ENCODE measurements around the gene VSIG2.

The VSIG2 gene

DNA sequence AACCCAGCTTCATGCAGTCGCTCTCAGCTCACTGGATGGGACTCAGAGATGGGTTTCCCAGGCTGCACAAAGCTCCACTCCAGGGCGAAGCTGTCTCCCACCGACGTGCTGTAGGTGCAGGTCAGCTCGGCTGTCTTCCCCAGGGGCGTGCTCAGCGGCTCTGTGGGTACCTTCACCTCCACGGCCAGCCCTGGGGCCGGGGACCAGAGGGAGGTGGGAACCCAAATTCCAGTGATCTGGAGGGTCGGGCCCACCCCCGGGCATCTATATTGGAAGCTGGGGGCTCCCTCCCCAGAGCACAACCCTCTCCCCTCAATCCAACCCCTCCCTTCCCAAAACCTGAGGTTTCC lies 689 bp downstream of the VSIG2 start:
- TF ChIP-seq TAF1 (IDR thresholded peaks at IDR 0.05; ENCODE audit: borderline replicate concordance, insufficient read depth, low read length): no peak
- no peak for TF ChIP-seq SIN3A (IDR thresholded peaks at IDR 0.05; ENCODE audit: borderline replicate concordance, insufficient read depth, low read length)
- no peak for TF ChIP-seq POLR2AphosphoS5 (IDR thresholded peaks at IDR 0.05; ENCODE audit: low read depth, low read length)
- TF ChIP-seq, protein P1, sequence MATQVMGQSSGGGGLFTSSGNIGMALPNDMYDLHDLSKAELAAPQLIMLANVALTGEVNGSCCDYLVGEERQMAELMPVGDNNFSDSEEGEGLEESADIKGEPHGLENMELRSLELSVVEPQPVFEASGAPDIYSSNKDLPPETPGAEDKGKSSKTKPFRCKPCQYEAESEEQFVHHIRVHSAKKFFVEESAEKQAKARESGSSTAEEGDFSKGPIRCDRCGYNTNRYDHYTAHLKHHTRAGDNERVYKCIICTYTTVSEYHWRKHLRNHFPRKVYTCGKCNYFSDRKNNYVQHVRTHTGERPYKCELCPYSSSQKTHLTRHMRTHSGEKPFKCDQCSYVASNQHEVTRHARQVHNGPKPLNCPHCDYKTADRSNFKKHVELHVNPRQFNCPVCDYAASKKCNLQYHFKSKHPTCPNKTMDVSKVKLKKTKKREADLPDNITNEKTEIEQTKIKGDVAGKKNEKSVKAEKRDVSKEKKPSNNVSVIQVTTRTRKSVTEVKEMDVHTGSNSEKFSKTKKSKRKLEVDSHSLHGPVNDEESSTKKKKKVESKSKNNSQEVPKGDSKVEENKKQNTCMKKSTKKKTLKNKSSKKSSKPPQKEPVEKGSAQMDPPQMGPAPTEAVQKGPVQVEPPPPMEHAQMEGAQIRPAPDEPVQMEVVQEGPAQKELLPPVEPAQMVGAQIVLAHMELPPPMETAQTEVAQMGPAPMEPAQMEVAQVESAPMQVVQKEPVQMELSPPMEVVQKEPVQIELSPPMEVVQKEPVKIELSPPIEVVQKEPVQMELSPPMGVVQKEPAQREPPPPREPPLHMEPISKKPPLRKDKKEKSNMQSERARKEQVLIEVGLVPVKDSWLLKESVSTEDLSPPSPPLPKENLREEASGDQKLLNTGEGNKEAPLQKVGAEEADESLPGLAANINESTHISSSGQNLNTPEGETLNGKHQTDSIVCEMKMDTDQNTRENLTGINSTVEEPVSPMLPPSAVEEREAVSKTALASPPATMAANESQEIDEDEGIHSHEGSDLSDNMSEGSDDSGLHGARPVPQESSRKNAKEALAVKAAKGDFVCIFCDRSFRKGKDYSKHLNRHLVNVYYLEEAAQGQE (IDR thresholded peaks at IDR 0.05; ENCODE audit: insufficient read depth in 1 of 2, low read depth in 2 of 2, low read length in 2 of 2): no peak
- TF ChIP-seq FOXP2 (optimal IDR thresholded peaks at IDR 0.05; ENCODE audit: borderline replicate concordance, extremely low read depth, extremely low read length, insufficient read depth): no peak

DNA sequence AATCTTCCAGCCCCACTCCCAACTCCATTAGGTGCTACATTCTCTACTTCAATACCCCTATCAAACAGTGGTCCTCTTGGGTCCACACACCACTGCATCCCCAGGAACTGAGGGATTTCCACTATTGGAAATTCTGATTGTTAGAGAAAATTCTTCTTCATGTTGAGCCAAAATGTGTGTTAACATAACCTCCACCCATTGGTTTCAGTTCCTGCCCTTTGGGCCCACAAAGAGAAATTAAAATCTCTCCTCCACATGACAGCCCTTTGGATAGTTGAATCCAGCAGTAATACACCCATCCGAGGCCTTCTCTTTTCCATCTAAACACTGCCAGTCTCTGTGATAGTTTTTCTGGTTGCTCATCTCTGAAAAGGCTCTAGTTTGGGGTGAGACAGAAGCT lies 2.1 kb downstream of the VSIG2 start:
- TF ChIP-seq FOXP2 (optimal IDR thresholded peaks at IDR 0.05; ENCODE audit: borderline replicate concordance, extremely low read depth, extremely low read length, insufficient read depth) (no peak), SIN3A (IDR thresholded peaks at IDR 0.05; ENCODE audit: borderline replicate concordance, insufficient read depth, low read length) (no peak)
- TF ChIP-seq, protein P1 (IDR thresholded peaks at IDR 0.05; ENCODE audit: insufficient read depth in 1 of 2, low read depth in 2 of 2, low read length in 2 of 2): no peak

DNA sequence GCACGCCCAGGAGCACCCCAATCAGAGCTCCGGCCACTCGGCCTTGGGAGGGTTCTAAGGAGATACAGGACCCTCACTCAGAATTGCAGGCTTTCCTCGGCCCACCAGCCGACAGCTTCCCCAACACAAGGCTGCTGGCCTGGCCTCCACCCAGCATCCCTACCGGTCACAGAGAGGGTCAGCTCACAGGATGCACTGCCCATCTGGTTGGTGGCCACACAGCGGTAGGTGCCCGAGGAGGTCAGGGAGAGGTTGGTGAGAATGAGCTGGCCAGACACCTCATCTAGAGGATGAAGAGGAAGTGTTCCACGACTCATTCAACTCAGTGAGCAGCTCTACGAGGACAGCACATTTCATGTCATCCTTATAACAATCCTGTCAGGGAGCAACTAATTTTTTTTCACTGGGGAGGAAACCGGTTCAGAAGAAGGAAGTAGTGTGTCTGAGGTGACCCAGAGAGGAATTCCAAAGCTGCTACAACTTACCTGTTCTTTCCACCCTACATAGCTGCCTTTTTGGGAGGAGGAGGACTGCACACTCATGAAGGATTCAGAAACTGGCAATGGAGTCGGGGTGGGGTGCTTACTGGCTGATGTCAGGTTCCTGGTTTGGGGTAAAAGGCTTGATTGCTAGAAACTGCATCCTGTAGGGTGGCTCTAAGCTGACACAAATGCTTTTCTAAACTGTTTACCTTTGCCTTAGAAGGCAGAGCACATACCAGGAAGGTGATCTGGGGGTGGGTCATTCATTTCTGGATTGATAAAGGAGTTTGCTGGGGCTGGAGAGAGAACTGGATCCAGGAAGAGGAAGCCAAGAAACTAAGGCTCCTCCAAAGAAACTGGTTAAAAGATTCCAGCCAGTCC lies 3.3 kb downstream of the VSIG2 start:
- TF ChIP-seq, protein P1 (IDR thresholded peaks at IDR 0.05; ENCODE audit: insufficient read depth in 1 of 2, low read depth in 2 of 2, low read length in 2 of 2): no peak
- TF ChIP-seq FOXP2 (optimal IDR thresholded peaks at IDR 0.05; ENCODE audit: borderline replicate concordance, extremely low read depth, extremely low read length, insufficient read depth): no peak
- TF ChIP-seq TAF1 (IDR thresholded peaks at IDR 0.05; ENCODE audit: borderline replicate concordance, insufficient read depth, low read length): no peak
- no peak for TF ChIP-seq POLR2AphosphoS5 (IDR thresholded peaks at IDR 0.05; ENCODE audit: low read depth, low read length)
- TF ChIP-seq SIN3A (IDR thresholded peaks at IDR 0.05; ENCODE audit: borderline replicate concordance, insufficient read depth, low read length): no peak

DNA sequence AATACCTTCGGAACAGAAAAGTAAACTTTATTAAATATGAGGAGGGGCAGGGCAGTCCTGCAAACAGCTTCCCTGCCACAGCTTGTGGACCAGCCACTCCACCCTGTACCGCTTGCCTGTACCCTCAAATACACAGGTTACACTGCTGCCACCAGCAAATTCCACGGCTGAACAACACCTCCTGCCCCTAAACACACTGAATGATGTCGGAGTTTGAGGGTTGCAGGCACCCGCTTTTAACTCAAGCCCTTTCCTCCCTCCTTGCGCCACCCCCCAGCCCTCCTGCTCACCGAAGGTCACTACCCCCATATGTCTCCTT lies 4.0 kb downstream of the VSIG2 start:
- TF ChIP-seq, protein P1 (IDR thresholded peaks at IDR 0.05; ENCODE audit: insufficient read depth in 1 of 2, low read depth in 2 of 2, low read length in 2 of 2): no peak
- TF ChIP-seq SIN3A (IDR thresholded peaks at IDR 0.05; ENCODE audit: borderline replicate concordance, insufficient read depth, low read length): no peak
- TF ChIP-seq TAF1 (IDR thresholded peaks at IDR 0.05; ENCODE audit: borderline replicate concordance, insufficient read depth, low read length): no peak
- TF ChIP-seq POLR2AphosphoS5 (IDR thresholded peaks at IDR 0.05; ENCODE audit: low read depth, low read length): no peak
- no peak for TF ChIP-seq FOXP2 (optimal IDR thresholded peaks at IDR 0.05; ENCODE audit: borderline replicate concordance, extremely low read depth, extremely low read length, insufficient read depth)

Data from PFSK-1 (cell line).